Neural progenitor cell (in vitro differentiated cells): Measurements from ENCODE around the gene SPIRE2. TPM values are rescaled to one million over a fixed set of nuclear protein-coding genes. Genes with fewer than 3 reads are reported as not detected.
A peak's percentile ranks its signal among the peaks of the same experiment; 100 is the strongest.

Source experiments
- DNase-seq: peaks from one replicate; pipeline ENCODE4 v3.0.0-alpha.2; 2016; ENCODE audit warnings: low spot score
- H2AFZ ChIP-seq: fragments of 200-600 bp; sonication (generic); replicated peaks from 2 replicates; pipeline ENCODE4 v1.6.1; 2016; ENCODE audit warnings: antibody characterized with exemption
- H3F3A ChIP-seq: fragments of 200-600 bp; sonication (generic); 2 replicates; pipeline ENCODE4 v1.6.1; 2016; ENCODE audit warnings: antibody characterized with exemption, low read depth
- H3K27ac ChIP-seq: fragments of 200-600 bp; sonication (generic); 2 replicates; pipeline ENCODE4 v1.5.1; 2016; ENCODE audit warnings: mild to moderate bottlenecking
- H3K27me3 ChIP-seq: fragments of 200-600 bp; sonication (generic); 2 replicates; pipeline ENCODE4 v1.6.1; 2016; ENCODE audit warnings: mild to moderate bottlenecking, moderate library complexity
- H3K36me3 ChIP-seq: fragments of 200-600 bp; sonication (generic); 2 replicates; pipeline ENCODE4 v1.5.1; 2016
- H3K4me1 ChIP-seq: fragments of 200-600 bp; sonication (generic); 2 replicates; pipeline ENCODE4 v1.6.1; 2016; ENCODE audit warnings: mixed run types
- H3K4me2 ChIP-seq: fragments of 200-600 bp; sonication (generic); 2 replicates; pipeline ENCODE4 v1.6.1; 2016
- H3K4me3 ChIP-seq: fragments of 200-600 bp; sonication (generic); 2 replicates; pipeline ENCODE4 v1.5.1; 2016
- H3K79me2 ChIP-seq: fragments of 200-600 bp; sonication (generic); 2 replicates; pipeline ENCODE4 v1.6.1; 2016; ENCODE audit warnings: low read depth
- H3K9ac ChIP-seq: fragments of 200-600 bp; sonication (generic); 2 replicates; pipeline ENCODE4 v1.6.1; 2016
- H3K9me3 ChIP-seq: fragments of 200-600 bp; sonication (generic); 2 replicates; pipeline ENCODE4 v1.5.1; 2016; ENCODE audit warnings: low read depth
- H4K20me1 ChIP-seq: fragments of 200-600 bp; sonication (generic); 2 replicates; pipeline ENCODE4 v1.6.1; 2016; ENCODE audit warnings: low read depth
- H3K27ac Mint-ChIP-seq: 3 replicates; pipeline ENCODE4 v1.8.0; 2021; ENCODE audit warnings: mixed read lengths
- H3K27me3 Mint-ChIP-seq: 2 replicates; pipeline ENCODE4 v1.8.0; 2022; ENCODE audit warnings: low read depth, mild to moderate bottlenecking, inconsistent platforms, moderate library complexity, mixed read lengths; ENCODE audit not compliant: insufficient read depth
- H3K36me3 Mint-ChIP-seq: 3 replicates; pipeline ENCODE4 v1.8.0; 2021; ENCODE audit warnings: mixed read lengths
- H3K4me1 Mint-ChIP-seq: 3 replicates; pipeline ENCODE4 v1.8.0; 2021; ENCODE audit warnings: mixed read lengths
- H3K4me3 Mint-ChIP-seq: 3 replicates; pipeline ENCODE4 v1.8.0; 2021; ENCODE audit warnings: mild to moderate bottlenecking, moderate library complexity, mixed read lengths
- H3K9me3 Mint-ChIP-seq: 3 replicates; pipeline ENCODE4 v1.8.0; 2020; ENCODE audit warnings: mixed read lengths
- CTCF ChIP-seq: fragments of 200-600 bp; sonication (generic); IDR thresholded peaks from 2 replicates; pipeline ENCODE4 v1.5.1; 2017; ENCODE audit warnings: antibody characterized with exemption, mild to moderate bottlenecking
- EZH2 ChIP-seq: fragments of 200-600 bp; sonication (generic); IDR thresholded peaks from 2 replicates; pipeline ENCODE4 v1.6.1; 2017; ENCODE audit warnings: antibody characterized with exemption, mild to moderate bottlenecking, moderate library complexity
- EZH2phosphoT487 ChIP-seq: fragments of 200-600 bp; sonication (generic); IDR thresholded peaks from 2 replicates; pipeline ENCODE4 v1.6.1; 2017; ENCODE audit warnings: antibody characterized with exemption
- total RNA-seq: library from RNA; depleted of rRNA; stranded (reverse); fragments of >200 nt; gene quantifications from 2 replicates; pipeline ENCODE4 v1.2.3, GENCODE V29; 2015; ENCODE audit warnings: low replicate concordance

SPIRE2 gene
- total RNA-seq, 1 donor from 2014 or later = 6.5 TPM

- no peak overlapping the region for H3K9ac ChIP-seq
- H2AFZ ChIP-seq = no peak overlapping the region
- H3F3A ChIP-seq = peaks cover 29% of the 10 kb centered on the region
- peaks cover 5% of the 10 kb centered on the region for H3K9me3 ChIP-seq
- no peak overlapping the region for H3K4me3 Mint-ChIP-seq
- H3K36me3 ChIP-seq = peaks cover 10% of the 10 kb centered on the region
- H4K20me1 ChIP-seq = no peaks in the 10 kb centered on the region
- no peak for DNase-seq
- peaks cover 10% of the 10 kb centered on the region for H3K79me2 ChIP-seq
- no peak overlapping the region for H3K4me2 ChIP-seq
- H3K4me1 ChIP-seq = no peaks in the 10 kb centered on the region
- H3K4me1 Mint-ChIP-seq = peaks cover 14% of the 10 kb centered on the region
- H3K27ac Mint-ChIP-seq = no peak overlapping the region
- no peaks in the 10 kb centered on the region for H3K27me3 ChIP-seq
- peaks cover 17% of the 10 kb centered on the region for H3K36me3 Mint-ChIP-seq
- no peak overlapping the region for H3K27ac ChIP-seq
- peaks cover 6% of the 10 kb centered on the region for H3K9me3 Mint-ChIP-seq
- H3K4me3 ChIP-seq = no peak overlapping the region
- peaks cover 4% of the 10 kb centered on the region for H3K27me3 Mint-ChIP-seq
- no peak for TF ChIP-seq EZH2phosphoT487
- TF ChIP-seq EZH2 = no peak
Observed at GRCh38 chr16:89870440-89870839, 42.2 kb downstream of the SPIRE2 start.

DNA sequence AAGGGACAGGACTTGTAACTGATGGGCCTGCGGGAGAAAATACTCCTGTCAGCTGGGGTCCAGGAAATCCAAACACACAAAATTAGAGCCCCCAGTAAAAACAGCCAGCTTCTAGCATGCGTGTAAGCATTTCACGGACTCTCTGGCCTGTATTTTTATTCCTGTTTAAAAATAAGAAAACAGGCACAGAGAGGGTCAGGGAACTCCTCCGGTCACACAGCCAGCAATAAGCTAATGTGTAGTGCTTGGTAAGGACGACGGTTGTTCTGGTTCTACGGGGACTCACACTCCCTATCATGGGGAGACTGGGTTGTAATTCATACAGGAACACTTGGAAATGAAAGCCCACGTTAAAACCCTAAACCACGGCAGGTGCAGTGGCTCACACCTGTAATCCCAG lies 43.6 kb downstream of the SPIRE2 start:
- Mint-ChIP-seq H3K27me3 (peaks cover 4% of the 10 kb centered on the region), H3K4me1 (peaks cover 14% of the 10 kb centered on the region), H3K4me3 (peak overlapping the region; percentile 64), H3K27ac (no peak overlapping the region), H3K9me3 (peaks cover 6% of the 10 kb centered on the region), H3K36me3 (peaks cover 17% of the 10 kb centered on the region)
- Histone ChIP-seq H3K9me3 (peaks cover 5% of the 10 kb centered on the region), H3K27me3 (no peaks in the 10 kb centered on the region), H3F3A (peaks cover 29% of the 10 kb centered on the region), H3K36me3 (peaks cover 14% of the 10 kb centered on the region), H3K9ac (no peak overlapping the region), H3K4me1 (no peaks in the 10 kb centered on the region), H3K79me2 (peaks cover 23% of the 10 kb centered on the region), H3K4me2 (no peak overlapping the region), H4K20me1 (no peaks in the 10 kb centered on the region), H3K27ac (no peak overlapping the region), H3K4me3 (no peak overlapping the region), H2AFZ (no peak overlapping the region)
- DNase-seq = no peak
- TF ChIP-seq EZH2phosphoT487 (no peak), EZH2 (no peak), CTCF (no peak)

DNA sequence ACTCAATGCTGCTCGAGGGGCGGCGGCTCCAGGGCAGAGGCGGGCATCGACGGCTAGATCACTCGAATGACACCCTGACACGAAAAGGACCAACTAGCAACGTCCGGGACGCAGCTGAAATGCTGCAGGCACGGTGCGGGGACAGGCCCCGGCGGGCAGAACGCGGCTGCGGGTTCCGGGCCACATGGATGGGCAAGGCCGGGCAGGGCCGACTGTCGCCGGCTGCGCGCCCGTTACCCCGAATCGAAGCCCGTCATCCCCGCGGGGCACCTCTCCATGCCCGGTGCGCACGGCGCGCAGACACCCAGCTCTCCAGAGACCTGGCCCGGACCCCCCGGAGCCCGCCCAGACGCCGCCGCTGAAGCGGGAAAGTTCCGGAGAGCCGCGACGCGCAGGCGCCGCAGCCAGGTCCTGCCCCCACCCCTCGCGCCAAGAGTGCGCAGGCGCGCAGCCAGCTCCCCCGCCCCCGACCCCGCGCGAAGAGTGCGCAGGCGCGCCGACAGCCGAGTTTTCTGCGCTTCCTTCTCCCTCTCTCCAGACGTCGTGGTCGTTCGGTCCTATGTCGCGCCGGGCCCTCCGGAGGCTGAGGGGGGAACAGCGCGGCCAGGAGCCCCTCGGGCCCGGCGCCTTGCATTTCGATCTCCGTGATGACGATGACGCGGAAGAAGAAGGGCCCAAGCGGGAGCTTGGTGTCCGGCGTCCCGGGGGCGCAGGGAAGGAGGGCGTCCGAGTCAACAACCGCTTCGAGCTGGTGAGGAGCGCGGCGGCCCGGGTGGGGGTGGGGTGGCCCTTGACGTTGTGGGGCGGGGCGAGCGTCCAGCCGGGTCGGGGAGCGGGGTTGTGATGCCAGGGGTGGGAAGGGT lies 45.1 kb downstream of the SPIRE2 start, which contains the start of gene TCF25:
Gene TCF25 (plus strand): TSS at position 484 of the 863 bp plus-strand sequence. CDS start 76 bp downstream, at position 560.
- H2AFZ ChIP-seq = peak within 1 kb of the TSS; percentile 96
- peak within 1 kb of the TSS; percentile 23 for H3K9ac ChIP-seq
- peak within 1 kb of the TSS; percentile 85 for H3K4me3 ChIP-seq
- TF ChIP-seq EZH2phosphoT487 = no peak
- no peak for TF ChIP-seq EZH2
- TF ChIP-seq CTCF = peak; percentile 26
- H3K4me2 ChIP-seq = peak within 1 kb of the TSS; percentile 78
- peak within 1 kb of the TSS; percentile 94 for H3K27ac Mint-ChIP-seq
- peaks cover 30% of the 10 kb centered on the region for H3F3A ChIP-seq
- H3K9me3 ChIP-seq = no peaks in the 10 kb centered on the region
- H3K36me3 Mint-ChIP-seq = peaks cover 16% of the 10 kb centered on the region
- peaks cover 14% of the 10 kb centered on the region for H3K4me1 Mint-ChIP-seq
- peaks cover 38% of the 10 kb centered on the region for H3K79me2 ChIP-seq
- H3K9me3 Mint-ChIP-seq = peaks cover 2% of the 10 kb centered on the region
- DNase-seq = peak; percentile 96
- H3K27me3 ChIP-seq = no peaks in the 10 kb centered on the region
- H3K27ac ChIP-seq = peak within 1 kb of the TSS; percentile 98
- H4K20me1 ChIP-seq = peaks cover under 1% of the 10 kb centered on the region
- peak within 1 kb of the TSS; percentile 91 for H3K4me3 Mint-ChIP-seq
- H3K27me3 Mint-ChIP-seq = peaks cover 4% of the 10 kb centered on the region
- peaks cover 12% of the 10 kb centered on the region for H3K36me3 ChIP-seq
- H3K4me1 ChIP-seq = no peaks in the 10 kb centered on the region
